Limb (tissue), 2 donors: ENCODE measurements around the gene BTF3L4.
"Not testable (repeated sequence)": the region's sequence is repeated elsewhere in the genome, so short reads cannot be mapped to it uniquely, and the experiment has no call there.

Source experiments
- DNase-seq, 2 donors: peaks; one replicate each; pipeline ENCODE4 v3.0.0-alpha.2; 2016; ENCODE audit errors: extremely low spot score in 2 of 2

The BTF3L4 gene

GRCh38 chr1:52056163-52056936 lies at the start of gene BTF3L4:
BTF3L4 (plus strand) TSS chr1:52056295; CDS start chr1:52059848, 3,553 bp downstream.
- peak; percentile 94 to 97 for DNase-seq

GRCh38 chr1:52007215-52008002 lies 48.7 kb upstream of the BTF3L4 start:
- DNase-seq = no peak

- DNase-seq = no peak
These were observed 47.9 kb upstream of the BTF3L4 start for GRCh38 chr1:52008071-52008809.

- DNase-seq = no peak
These were observed 34.0 kb upstream of the BTF3L4 start for GRCh38 chr1:52022133-52022532.

- no peak for DNase-seq
These were observed 29.8 kb upstream of the BTF3L4 start for GRCh38 chr1:52026278-52026677.

GRCh38 chr1:52028328-52028727 lies 27.8 kb upstream of the BTF3L4 start:
- no peak for DNase-seq

GRCh38 chr1:52028839-52029238 lies 27.3 kb upstream of the BTF3L4 start:
- DNase-seq = not testable (repeated sequence)

- no peak for DNase-seq
These were observed 23.8 kb upstream of the BTF3L4 start for GRCh38 chr1:52032124-52032784.

- peak; percentile 5 to 48 for DNase-seq
These were observed 23.3 kb upstream of the BTF3L4 start for GRCh38 chr1:52032785-52033131.

GRCh38 chr1:52033190-52034049 lies 22.7 kb upstream of the BTF3L4 start, which contains the start of gene KTI12:
KTI12 (minus strand) TSS chr1:52033810; CDS start chr1:52033761, 49 bp downstream.
- peak; percentile 90 to 93 for DNase-seq

- DNase-seq = no peak
These were observed 22.1 kb upstream of the BTF3L4 start for GRCh38 chr1:52034050-52034384.

GRCh38 chr1:52037402-52037814 lies 18.7 kb upstream of the BTF3L4 start:
- DNase-seq = no peak

GRCh38 chr1:52037909-52038308 lies 18.2 kb upstream of the BTF3L4 start:
- DNase-seq = no peak

GRCh38 chr1:52041551-52042185 lies 14.4 kb upstream of the BTF3L4 start:
- DNase-seq = no peak

- DNase-seq = no peak
These were observed 10.9 kb upstream of the BTF3L4 start for GRCh38 chr1:52045236-52045635.

- not testable (repeated sequence) for DNase-seq
These were observed 10.4 kb upstream of the BTF3L4 start for GRCh38 chr1:52045666-52046195.

GRCh38 chr1:52049337-52049736 lies 6.8 kb upstream of the BTF3L4 start:
- DNase-seq = not testable (repeated sequence)

GRCh38 chr1:52053862-52054261 lies 2.2 kb upstream of the BTF3L4 start:
- no peak for DNase-seq

- DNase-seq = no peak
These were observed 1.5 kb upstream of the BTF3L4 start for GRCh38 chr1:52054496-52055065.
